K562 treated with DMSO at 1 percent for 24 hours (cell line): ENCODE results near the gene ATP6V1G1. TPM values are rescaled to one million over a fixed set of nuclear protein-coding genes. Genes with fewer than 3 reads are reported as not detected.

ENCODE experiments used
- total RNA-seq: library from RNA; unstranded; fragments of 300-600 nt; gene quantifications from 2 replicates; pipeline ENCODE4 v1.2.3, GENCODE V29; 2022; ENCODE audit warnings: low read depth; ENCODE audit not compliant: insufficient read depth

Gene ATP6V1G1, protein sequence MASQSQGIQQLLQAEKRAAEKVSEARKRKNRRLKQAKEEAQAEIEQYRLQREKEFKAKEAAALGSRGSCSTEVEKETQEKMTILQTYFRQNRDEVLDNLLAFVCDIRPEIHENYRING
- 83.4 and 96.9 TPM in 2 replicates for total RNA-seq

DNA sequence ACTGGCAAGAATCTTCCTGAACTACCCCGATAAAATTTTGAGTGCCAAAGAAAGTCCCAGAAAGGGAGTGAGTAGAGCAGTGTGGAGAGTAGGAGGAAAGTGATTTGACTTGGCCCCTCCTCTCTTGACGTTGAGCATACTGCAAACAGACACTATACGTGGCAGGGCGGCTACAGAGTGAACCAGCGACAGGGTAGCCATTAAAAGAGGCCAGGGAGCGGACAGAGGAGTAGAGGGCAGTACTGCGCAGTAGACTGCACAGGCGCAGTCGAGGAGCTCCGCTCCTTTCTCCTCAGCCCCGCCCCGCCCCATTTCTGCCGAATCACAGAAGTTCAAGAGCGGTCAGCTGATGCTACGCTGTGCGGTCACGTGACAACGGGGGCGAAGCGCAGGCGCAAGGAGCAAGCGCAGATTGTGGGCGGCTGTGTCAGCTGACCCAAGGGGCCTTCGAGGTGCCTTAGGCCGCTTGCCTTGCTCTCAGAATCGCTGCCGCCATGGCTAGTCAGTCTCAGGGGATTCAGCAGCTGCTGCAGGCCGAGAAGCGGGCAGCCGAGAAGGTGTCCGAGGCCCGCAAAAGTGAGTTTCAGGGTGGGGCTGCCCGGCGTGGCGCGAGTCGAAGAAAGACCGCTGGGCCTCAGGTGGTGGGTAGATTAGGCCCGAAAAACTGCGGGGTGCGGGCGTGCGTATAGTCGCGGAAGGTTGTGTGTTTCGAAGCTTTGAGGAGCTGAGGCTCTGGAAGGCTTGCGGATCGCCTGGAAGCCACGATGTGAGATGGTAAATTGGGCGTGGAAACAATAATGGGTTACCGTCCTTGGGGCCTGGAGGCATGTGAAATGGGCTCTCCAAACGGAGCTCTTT lies at the start of gene ATP6V1G1:
ATP6V1G1 (plus strand) TSS at position 425 of the 858 bp plus-strand sequence; CDS start at position 495, 70 bp downstream.

Other genes with a start within 250 kb of the ATP6V1G1 start
- 32.4 and 46.4 TPM in 2 replicates for gene AKNA, start 199.8 kb upstream of the ATP6V1G1 start, total RNA-seq
- gene WHRN, start 82.3 kb upstream of the ATP6V1G1 start, total RNA-seq, result 20.2 and 22.7 TPM in 2 replicates
- gene TMEM268, start 23.5 kb downstream of the ATP6V1G1 start, total RNA-seq, result 12.3 and 16.2 TPM in 2 replicates
- not detected in 2 replicates for gene TEX53, start 70.0 kb downstream of the ATP6V1G1 start, total RNA-seq
- not detected in 2 replicates for gene TEX48, start 94.4 kb downstream of the ATP6V1G1 start, total RNA-seq
- not detected in 2 replicates for gene TNFSF15, start 218.3 kb downstream of the ATP6V1G1 start, total RNA-seq